Measurements from ENCODE around the gene ZNF98.

The ZNF98 gene

DNA sequence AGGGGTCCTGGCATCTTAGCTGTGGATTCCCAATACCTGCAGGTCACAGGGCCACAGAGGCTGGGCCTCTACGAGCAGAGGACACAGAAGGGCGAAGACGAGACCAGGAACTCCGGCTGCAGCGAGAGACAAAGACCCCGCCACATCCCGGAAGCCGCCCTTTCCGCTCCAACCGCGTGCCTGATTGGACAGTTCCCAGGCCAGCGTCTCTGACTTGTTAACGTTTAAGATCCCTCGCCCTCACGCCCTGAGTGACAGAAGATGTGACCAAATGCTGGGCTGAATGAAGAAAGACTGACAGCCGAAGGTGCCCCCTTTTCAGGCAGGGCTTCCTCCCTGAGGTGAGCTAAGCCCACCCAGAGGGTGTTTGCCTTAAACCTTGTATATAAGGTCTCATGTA, at the start of gene ZNF98:
Gene ZNF98 (minus strand): TSS at position 136 of the 400 bp plus-strand sequence. CDS start 122 bp downstream, at position 14.
- DNase-seq, result no peak

DNA sequence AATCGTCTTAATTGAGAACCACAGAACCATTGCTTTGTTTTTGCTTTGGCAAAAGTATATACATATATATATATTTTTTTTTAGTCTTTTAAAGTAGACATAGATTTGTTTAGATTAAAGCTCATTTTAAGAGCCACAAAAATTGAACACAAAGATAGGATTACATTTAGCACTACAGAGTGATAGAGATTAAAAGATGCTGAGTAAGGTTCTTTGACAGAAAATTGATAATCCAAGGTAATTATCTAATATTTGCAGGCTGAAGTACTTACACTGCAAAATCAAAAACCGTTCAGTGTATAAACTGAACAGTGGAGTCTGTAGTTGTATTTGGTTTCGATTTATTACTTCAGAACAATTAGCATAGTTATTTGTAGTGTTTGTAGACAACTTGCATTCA, 24.5 kb upstream of the ZNF98 start:
- no peak for DNase-seq

DNA sequence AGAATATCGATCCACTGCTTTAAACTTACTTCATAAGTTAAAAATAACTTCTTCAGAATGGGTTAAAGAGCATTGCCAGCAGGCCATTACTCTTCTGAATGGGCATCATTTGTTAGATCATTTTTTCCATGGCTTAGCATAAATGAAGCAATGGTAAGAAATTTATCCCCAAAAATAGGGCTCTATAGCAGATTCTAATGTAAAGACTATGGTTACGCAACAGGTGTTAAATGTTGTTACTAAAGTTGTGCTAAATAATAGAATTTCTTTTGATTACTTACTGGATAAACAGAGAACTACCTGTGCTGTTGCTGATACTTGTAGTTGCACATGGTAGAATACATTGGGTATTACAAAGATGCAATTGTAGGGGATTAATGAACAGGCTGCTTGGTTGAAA, 15.9 kb upstream of the ZNF98 start:
- no peak for DNase-seq

DNA sequence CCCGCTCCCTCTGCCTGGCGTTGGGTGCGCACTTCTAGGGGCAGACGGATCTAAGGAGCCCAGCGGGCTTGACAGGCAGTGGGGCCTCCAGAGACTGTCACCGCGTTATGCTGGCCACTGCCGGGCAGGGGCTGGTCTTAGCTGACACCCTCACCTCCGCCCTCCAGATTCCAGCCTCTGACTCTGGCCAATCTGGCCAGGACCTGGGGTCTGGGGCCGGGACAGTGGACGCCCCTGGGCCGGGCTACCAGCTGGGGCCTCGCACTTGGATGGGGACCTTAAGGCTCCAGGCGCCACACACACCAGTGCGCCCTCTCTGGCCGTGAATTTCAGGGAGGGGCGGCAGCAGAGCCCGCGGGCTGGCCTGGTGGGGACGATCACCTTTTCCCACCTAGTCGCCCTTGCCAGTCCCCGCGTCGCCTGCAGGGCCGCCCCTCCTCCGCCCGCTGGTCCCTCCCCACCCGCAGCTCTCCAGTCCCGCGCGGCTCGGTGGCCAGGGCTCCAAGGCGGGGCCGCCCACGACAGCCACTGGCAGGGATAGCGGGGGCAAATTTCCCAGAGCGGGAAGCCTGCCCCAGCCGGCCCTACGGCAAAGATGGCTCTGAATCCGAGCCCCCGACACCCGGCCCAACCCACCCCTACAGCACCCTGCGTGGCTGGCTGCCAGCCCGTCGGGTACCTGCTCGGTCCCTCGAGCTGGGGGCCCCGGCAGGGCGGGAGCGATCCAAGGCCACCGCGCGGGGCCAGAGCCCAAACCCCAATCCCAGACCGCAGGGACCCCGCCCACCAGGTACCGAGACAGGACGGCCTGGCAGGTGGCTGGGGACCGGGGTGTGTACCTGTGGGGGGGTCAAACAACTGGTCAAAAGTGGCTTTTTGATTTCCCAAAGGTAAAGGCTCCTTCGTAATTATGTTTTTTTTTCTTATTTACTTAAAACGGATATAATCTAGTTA, 6.1 kb upstream of the ZNF98 start:
- DNase-seq, result no peak

- DNase-seq, result no peak
Measured at GRCh38 chr19:22427547-22427946, 5.4 kb upstream of the ZNF98 start.

DNA sequence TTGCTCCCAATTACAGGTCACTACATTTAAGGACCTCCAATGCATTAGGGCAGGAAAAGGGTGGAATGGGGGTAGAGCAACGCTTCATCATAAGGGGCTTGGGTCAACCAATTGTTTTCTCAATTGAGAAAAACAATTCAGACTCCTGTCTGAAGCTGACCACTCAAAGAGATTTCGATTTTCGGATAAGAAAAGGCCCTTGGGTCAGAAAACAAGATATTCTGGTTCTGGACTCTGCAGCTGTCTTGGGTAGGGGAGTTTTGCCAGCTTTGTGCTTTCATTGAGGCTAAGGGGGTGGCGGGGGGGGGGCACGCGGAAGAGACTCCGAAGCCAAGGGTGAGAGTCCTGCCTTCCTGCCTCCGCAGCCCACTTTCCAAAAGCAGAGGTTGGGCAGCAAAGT, 4.8 kb upstream of the ZNF98 start:
- no peak for DNase-seq

DNA sequence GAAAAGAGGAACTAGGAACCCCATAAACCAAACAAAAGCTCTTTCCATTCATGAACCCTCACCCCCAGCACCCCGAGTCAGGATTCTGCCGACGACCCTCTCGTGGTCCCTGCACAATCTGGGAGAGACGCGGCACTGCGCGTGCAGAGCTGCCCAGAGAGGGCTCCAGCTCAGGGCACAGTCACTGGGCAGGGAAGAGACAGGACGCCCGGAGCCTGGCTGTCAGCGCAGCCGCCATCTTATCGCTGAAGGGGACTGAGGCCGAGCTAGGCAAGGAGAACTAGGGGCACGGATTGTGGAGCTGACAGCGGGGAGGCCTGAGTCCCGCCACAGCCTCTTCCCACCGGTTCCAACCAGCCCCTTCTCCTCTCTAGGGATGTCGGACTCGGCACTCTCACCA, 349 bp downstream of the ZNF98 start:
- DNase-seq, result no peak

GRCh38 chr19:22354665-22355064, 67.5 kb downstream of the ZNF98 start:
- no peak for DNase-seq
